Measurements from ENCODE around the gene C20orf96. TPM values are rescaled to one million over a fixed set of nuclear protein-coding genes. Genes with fewer than 3 reads are reported as not detected.

Gene C20orf96
- polyA plus RNA-seq, 1 donor (not counting 4 experiments of a cell fraction or from before 2014, with no cell fraction given): 3.6 TPM

DNA sequence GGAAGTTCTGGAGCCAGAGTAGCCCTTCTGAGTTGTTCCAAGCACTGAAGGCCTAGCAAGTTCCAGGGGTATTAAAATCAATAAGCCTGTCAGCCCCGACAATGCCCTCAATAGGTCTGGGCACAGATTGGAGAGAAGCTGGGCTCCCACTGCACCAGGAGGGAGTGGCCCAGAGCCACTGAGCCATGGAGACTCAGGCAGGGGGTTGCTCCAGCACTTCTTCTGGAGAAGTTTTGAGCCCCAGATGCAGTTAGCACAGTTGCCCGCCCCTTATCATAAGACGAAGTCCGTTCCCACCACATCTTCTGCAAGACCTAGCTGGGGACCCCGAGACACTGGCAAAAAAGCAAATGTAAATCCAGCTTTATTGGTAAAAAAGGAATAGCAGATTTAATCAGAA is 20.0 kb downstream of the C20orf96 start:
- dilution Hi-C loops (cut with MboI; ENCODE audit: extremely low pct_ligation_motif_present, low sequenced_read_pairs): no loop called here
- Histone ChIP-seq H3K4me1 (ENCODE audit: control insufficient read depth, extremely low read depth, insufficient read depth, low read length) (peaks cover 3% of the 10 kb centered on the region), H3K9me3 (ENCODE audit: control insufficient read depth, low read depth, low read length) (no peaks in the 10 kb centered on the region), H4K20me1 (ENCODE audit: control insufficient read depth, extremely low read depth, insufficient read depth, low read length) (no peaks in the 10 kb centered on the region), H3K4me3 (ENCODE audit: control insufficient read depth in 2 of 3, extremely low read depth in 1 of 3, insufficient read depth in 2 of 3, low read depth in 1 of 3, low read length in 3 of 3) (no peak overlapping the region), H3K27me3 (ENCODE audit: control insufficient read depth, extremely low read depth, insufficient read depth, low read length) (peaks cover 9% of the 10 kb centered on the region), H3K4me2 (ENCODE audit: control insufficient read depth, extremely low read depth, insufficient read depth, low read depth, low read length) (no peak overlapping the region), H3K79me2 (ENCODE audit: control insufficient read depth, insufficient read depth, low read length) (no peaks in the 10 kb centered on the region), H3K9ac (ENCODE audit: control insufficient read depth, extremely low read depth, insufficient read depth, low read length) (no peak overlapping the region), H3K36me3 (ENCODE audit: control insufficient read depth in 2 of 2, extremely low read depth in 1 of 2, insufficient read depth in 2 of 2, low read length in 2 of 2) (no peaks in the 10 kb centered on the region), H2AFZ (ENCODE audit: control insufficient read depth, low read length) (no peak overlapping the region), H3K9me1 (ENCODE audit: control insufficient read depth, extremely low read depth, insufficient read depth, low read length) (no peaks in the 10 kb centered on the region), H3K27ac (ENCODE audit: control insufficient read depth, insufficient read depth, low read length) (no peak overlapping the region)
- DNase-seq (ENCODE audit: low read depth, low spot score): no peak
- no peak for FAIRE-seq
- TF ChIP-seq, protein P1, sequence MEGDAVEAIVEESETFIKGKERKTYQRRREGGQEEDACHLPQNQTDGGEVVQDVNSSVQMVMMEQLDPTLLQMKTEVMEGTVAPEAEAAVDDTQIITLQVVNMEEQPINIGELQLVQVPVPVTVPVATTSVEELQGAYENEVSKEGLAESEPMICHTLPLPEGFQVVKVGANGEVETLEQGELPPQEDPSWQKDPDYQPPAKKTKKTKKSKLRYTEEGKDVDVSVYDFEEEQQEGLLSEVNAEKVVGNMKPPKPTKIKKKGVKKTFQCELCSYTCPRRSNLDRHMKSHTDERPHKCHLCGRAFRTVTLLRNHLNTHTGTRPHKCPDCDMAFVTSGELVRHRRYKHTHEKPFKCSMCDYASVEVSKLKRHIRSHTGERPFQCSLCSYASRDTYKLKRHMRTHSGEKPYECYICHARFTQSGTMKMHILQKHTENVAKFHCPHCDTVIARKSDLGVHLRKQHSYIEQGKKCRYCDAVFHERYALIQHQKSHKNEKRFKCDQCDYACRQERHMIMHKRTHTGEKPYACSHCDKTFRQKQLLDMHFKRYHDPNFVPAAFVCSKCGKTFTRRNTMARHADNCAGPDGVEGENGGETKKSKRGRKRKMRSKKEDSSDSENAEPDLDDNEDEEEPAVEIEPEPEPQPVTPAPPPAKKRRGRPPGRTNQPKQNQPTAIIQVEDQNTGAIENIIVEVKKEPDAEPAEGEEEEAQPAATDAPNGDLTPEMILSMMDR (optimal IDR thresholded peaks at IDR 0.05 in 1 of 3, IDR thresholded peaks at IDR 0.05 in 1 of 3, conservative IDR thresholded peaks at IDR 0.05 in 1 of 3; ENCODE audit: extremely low read depth in 1 of 3, insufficient read depth in 2 of 3, low read length in 3 of 3): no peak
- TF ChIP-seq EZH2 (IDR thresholded peaks at IDR 0.05; ENCODE audit: low read length): no peak

DNA sequence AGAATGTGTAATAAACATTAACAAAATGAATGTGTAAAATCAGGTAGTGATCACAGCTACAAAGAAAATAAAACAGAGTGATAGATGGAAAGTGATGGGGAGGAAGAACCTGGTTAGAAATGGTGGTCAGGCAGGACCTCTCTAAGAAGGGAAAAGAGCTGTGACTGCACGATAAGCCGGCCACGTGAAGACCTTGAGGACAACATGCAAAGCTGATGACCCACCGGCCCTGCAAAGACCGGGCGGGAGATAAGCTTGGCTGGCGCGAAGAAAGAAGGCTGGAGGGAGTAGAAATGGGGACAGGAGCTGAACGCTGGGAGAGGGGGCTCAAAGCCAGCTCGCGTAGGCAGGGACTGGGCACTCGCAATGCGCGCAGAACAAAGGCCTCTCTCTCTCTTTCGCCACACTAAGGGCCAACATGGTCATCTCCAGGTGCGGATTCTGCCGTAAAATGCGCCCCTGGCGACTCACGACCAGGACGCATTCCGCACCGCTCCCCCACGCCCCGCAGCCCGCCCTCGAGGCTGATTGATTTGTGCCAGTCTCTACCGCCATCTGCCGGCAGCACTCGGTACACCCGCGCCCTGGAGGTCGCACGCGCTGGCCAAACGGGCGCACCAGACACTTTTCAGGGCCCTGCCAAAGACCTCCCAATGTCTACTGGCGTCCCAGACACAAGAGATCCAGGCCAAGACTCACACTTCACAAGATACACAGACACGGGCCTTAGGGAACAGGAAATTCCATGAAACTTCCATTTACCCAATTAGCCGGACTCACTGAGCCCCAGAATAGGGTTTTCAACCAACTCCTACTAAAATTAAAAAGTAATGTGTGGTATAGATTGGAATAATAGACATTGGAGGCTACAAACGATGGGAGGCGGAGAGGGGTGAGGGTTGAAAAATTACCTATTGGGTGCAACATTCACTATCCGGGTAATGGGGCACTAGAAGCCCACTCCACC is 23.7 kb downstream of the C20orf96 start:
- TF ChIP-seq EZH2 (IDR thresholded peaks at IDR 0.05; ENCODE audit: low read length): no peak
- TF ChIP-seq, protein P1 (optimal IDR thresholded peaks at IDR 0.05 in 1 of 3, IDR thresholded peaks at IDR 0.05 in 1 of 3, conservative IDR thresholded peaks at IDR 0.05 in 1 of 3; ENCODE audit: extremely low read depth in 1 of 3, insufficient read depth in 2 of 3, low read length in 3 of 3): peak; percentile 75 to 99 (median 97)
- Histone ChIP-seq H3K9ac (ENCODE audit: control insufficient read depth, extremely low read depth, insufficient read depth, low read length) (peak overlapping the region; percentile 60), H3K9me1 (ENCODE audit: control insufficient read depth, extremely low read depth, insufficient read depth, low read length) (no peaks in the 10 kb centered on the region)

More for the DNA sequence above, 23.7 kb downstream of the C20orf96 start:
- FAIRE-seq: no peak
- Histone ChIP-seq H3K4me1 (ENCODE audit: control insufficient read depth, extremely low read depth, insufficient read depth, low read length) (peaks cover 3% of the 10 kb centered on the region), H3K4me2 (ENCODE audit: control insufficient read depth, extremely low read depth, insufficient read depth, low read depth, low read length) (peak overlapping the region; percentile 91), H4K20me1 (ENCODE audit: control insufficient read depth, extremely low read depth, insufficient read depth, low read length) (no peaks in the 10 kb centered on the region), H3K36me3 (ENCODE audit: control insufficient read depth in 2 of 2, extremely low read depth in 1 of 2, insufficient read depth in 2 of 2, low read length in 2 of 2) (no peaks in the 10 kb centered on the region), H3K4me3 (ENCODE audit: control insufficient read depth in 2 of 3, extremely low read depth in 1 of 3, insufficient read depth in 2 of 3, low read depth in 1 of 3, low read length in 3 of 3) (peak overlapping the region; percentile 22 to 73 (median 61)), H3K27ac (ENCODE audit: control insufficient read depth, insufficient read depth, low read length) (no peak overlapping the region), H2AFZ (ENCODE audit: control insufficient read depth, low read length) (peak overlapping the region; percentile 98), H3K27me3 (ENCODE audit: control insufficient read depth, extremely low read depth, insufficient read depth, low read length) (peaks cover 15% of the 10 kb centered on the region), H3K9me3 (ENCODE audit: control insufficient read depth, low read depth, low read length) (no peaks in the 10 kb centered on the region), H3K79me2 (ENCODE audit: control insufficient read depth, insufficient read depth, low read length) (no peaks in the 10 kb centered on the region)
- DNase-seq (ENCODE audit: low read depth, low spot score): peak; percentile 25
- dilution Hi-C loops (cut with MboI; ENCODE audit: extremely low pct_ligation_motif_present, low sequenced_read_pairs): no loop called here
